ENCODE data around the gene GREB1L. TPM values are rescaled to one million over a fixed set of nuclear protein-coding genes. Genes with fewer than 3 reads are reported as not detected.
"Not testable (repeated sequence)": the region's sequence is repeated elsewhere in the genome, so short reads cannot be mapped to it uniquely, and the experiment has no call there.

GREB1L gene
- total RNA-seq, 1 donor from 2014 or later, result 12.5 TPM

DNA sequence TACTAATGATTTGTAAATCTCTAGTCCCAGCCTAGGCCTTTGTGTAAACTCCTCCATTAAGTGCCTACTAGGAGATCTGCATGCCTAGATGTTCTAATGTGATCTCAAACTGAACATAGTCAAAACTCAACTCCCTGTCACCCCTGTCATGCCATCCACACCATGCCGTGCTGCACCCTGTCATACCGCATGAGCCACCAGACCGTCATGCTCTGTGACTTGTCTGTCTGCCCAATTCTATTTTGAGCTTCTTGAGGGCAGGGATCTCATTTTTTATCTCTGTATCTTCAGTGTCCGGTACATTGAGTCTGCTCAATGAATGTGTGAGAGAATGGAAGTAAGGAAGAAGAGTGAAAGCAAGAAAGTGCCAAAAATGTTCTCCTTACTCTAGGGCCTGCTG, 35.5 kb downstream of the GREB1L start:
- H3K27ac ChIP-seq (ENCODE audit: low read depth, low read length), result no peak overlapping the region
- no peaks in the 10 kb centered on the region for H3K27me3 ChIP-seq (ENCODE audit: control insufficient read depth in 3 of 3, insufficient read depth in 3 of 3, low read length in 3 of 3)
- H3K9ac ChIP-seq (ENCODE audit: low read depth in 1 of 3, low read length in 3 of 3), result no peak overlapping the region
- H3K36me3 ChIP-seq (ENCODE audit: control insufficient read depth in 3 of 3, insufficient read depth in 3 of 3, low read length in 3 of 3), result no peaks in the 10 kb centered on the region
- H3K9me3 ChIP-seq (ENCODE audit: control insufficient read depth in 3 of 3, low read length in 3 of 3), result no peaks in the 10 kb centered on the region
- peaks cover 0 to 2% (median 0%) of the 10 kb centered on the region in 3 donors for H3K4me1 ChIP-seq (ENCODE audit: control insufficient read depth in 3 of 3, insufficient read depth in 3 of 3, low read length in 3 of 3)
- no peak overlapping the region for H3K4me3 ChIP-seq (ENCODE audit: low read length in 3 of 3)

GRCh38 chr18:21278218-21278617, 36.2 kb downstream of the GREB1L start:
- not testable (repeated sequence) for H3K27me3 ChIP-seq (ENCODE audit: control insufficient read depth in 3 of 3, insufficient read depth in 3 of 3, low read length in 3 of 3); H3K4me3 ChIP-seq (ENCODE audit: low read length in 3 of 3); H3K9ac ChIP-seq (ENCODE audit: low read depth in 1 of 3, low read length in 3 of 3); H3K4me1 ChIP-seq (ENCODE audit: control insufficient read depth in 3 of 3, insufficient read depth in 3 of 3, low read length in 3 of 3); H3K27ac ChIP-seq (ENCODE audit: low read depth, low read length); H3K36me3 ChIP-seq (ENCODE audit: control insufficient read depth in 3 of 3, insufficient read depth in 3 of 3, low read length in 3 of 3); H3K9me3 ChIP-seq (ENCODE audit: control insufficient read depth in 3 of 3, low read length in 3 of 3)

GRCh38 chr18:21281603-21282002, 39.6 kb downstream of the GREB1L start:
- Histone ChIP-seq H3K9me3 (ENCODE audit: control insufficient read depth in 3 of 3, low read length in 3 of 3) (no peaks in the 10 kb centered on the region), H3K4me1 (ENCODE audit: control insufficient read depth in 3 of 3, insufficient read depth in 3 of 3, low read length in 3 of 3) (peaks cover 0 to 2% (median 0%) of the 10 kb centered on the region in 3 donors), H3K27ac (ENCODE audit: low read depth, low read length) (no peak overlapping the region), H3K4me3 (ENCODE audit: low read length in 3 of 3) (no peak overlapping the region), H3K9ac (ENCODE audit: low read depth in 1 of 3, low read length in 3 of 3) (no peak overlapping the region), H3K27me3 (ENCODE audit: control insufficient read depth in 3 of 3, insufficient read depth in 3 of 3, low read length in 3 of 3) (no peaks in the 10 kb centered on the region), H3K36me3 (ENCODE audit: control insufficient read depth in 3 of 3, insufficient read depth in 3 of 3, low read length in 3 of 3) (no peaks in the 10 kb centered on the region)

GRCh38 chr18:21284540-21284939, 42.5 kb downstream of the GREB1L start:
- Histone ChIP-seq H3K4me3 (ENCODE audit: low read length in 3 of 3) (no peak overlapping the region), H3K27me3 (ENCODE audit: control insufficient read depth in 3 of 3, insufficient read depth in 3 of 3, low read length in 3 of 3) (no peaks in the 10 kb centered on the region)

GRCh38 chr18:21289827-21290226, 47.8 kb downstream of the GREB1L start:
- no peaks in the 10 kb centered on the region for H3K27me3 ChIP-seq (ENCODE audit: control insufficient read depth in 3 of 3, insufficient read depth in 3 of 3, low read length in 3 of 3)
- H3K9ac ChIP-seq (ENCODE audit: low read depth in 1 of 3, low read length in 3 of 3), result no peak overlapping the region
- H3K9me3 ChIP-seq (ENCODE audit: control insufficient read depth in 3 of 3, low read length in 3 of 3), result no peaks in the 10 kb centered on the region
- no peaks in the 10 kb centered on the region for H3K4me1 ChIP-seq (ENCODE audit: control insufficient read depth in 3 of 3, insufficient read depth in 3 of 3, low read length in 3 of 3)
- no peak overlapping the region for H3K4me3 ChIP-seq (ENCODE audit: low read length in 3 of 3)
- H3K36me3 ChIP-seq (ENCODE audit: control insufficient read depth in 3 of 3, insufficient read depth in 3 of 3, low read length in 3 of 3), result no peaks in the 10 kb centered on the region
- H3K27ac ChIP-seq (ENCODE audit: low read depth, low read length), result no peak overlapping the region

More at GRCh38 chr18:21284540-21284939, 42.5 kb downstream of the GREB1L start:
- H3K36me3 ChIP-seq (ENCODE audit: control insufficient read depth in 3 of 3, insufficient read depth in 3 of 3, low read length in 3 of 3), result no peaks in the 10 kb centered on the region
- no peaks in the 10 kb centered on the region for H3K4me1 ChIP-seq (ENCODE audit: control insufficient read depth in 3 of 3, insufficient read depth in 3 of 3, low read length in 3 of 3)
- H3K27ac ChIP-seq (ENCODE audit: low read depth, low read length), result no peak overlapping the region
- H3K9ac ChIP-seq (ENCODE audit: low read depth in 1 of 3, low read length in 3 of 3), result no peak overlapping the region
- no peaks in the 10 kb centered on the region for H3K9me3 ChIP-seq (ENCODE audit: control insufficient read depth in 3 of 3, low read length in 3 of 3)

- Histone ChIP-seq H3K4me3 (ENCODE audit: low read length in 3 of 3) (no peak overlapping the region), H3K9ac (ENCODE audit: low read depth in 1 of 3, low read length in 3 of 3) (no peak overlapping the region), H3K4me1 (ENCODE audit: control insufficient read depth in 3 of 3, insufficient read depth in 3 of 3, low read length in 3 of 3) (no peaks in the 10 kb centered on the region), H3K27me3 (ENCODE audit: control insufficient read depth in 3 of 3, insufficient read depth in 3 of 3, low read length in 3 of 3) (no peaks in the 10 kb centered on the region), H3K9me3 (ENCODE audit: control insufficient read depth in 3 of 3, low read length in 3 of 3) (no peaks in the 10 kb centered on the region), H3K36me3 (ENCODE audit: control insufficient read depth in 3 of 3, insufficient read depth in 3 of 3, low read length in 3 of 3) (no peaks in the 10 kb centered on the region), H3K27ac (ENCODE audit: low read depth, low read length) (no peak overlapping the region)
Measured at GRCh38 chr18:21291106-21291505, 49.1 kb downstream of the GREB1L start.

DNA sequence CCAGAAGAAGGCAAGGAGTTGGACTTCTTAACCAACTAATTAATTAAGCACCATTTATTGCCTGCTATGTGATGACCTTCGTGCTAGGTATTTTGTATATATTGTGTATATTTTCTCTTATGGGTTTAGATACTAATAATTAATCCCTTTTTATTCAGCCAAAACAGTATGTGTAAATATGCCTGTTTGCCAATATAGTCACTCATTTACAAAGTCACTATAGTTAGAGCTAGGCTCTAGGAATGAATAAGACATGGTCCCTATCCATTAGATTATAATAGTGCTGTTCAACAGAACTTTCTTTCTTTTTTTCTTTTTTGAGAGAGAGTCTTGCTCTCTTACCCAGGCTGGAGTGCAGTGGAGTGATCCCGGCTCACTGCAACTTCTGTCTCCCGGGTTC, 51.4 kb downstream of the GREB1L start:
- H3K36me3 ChIP-seq (ENCODE audit: control insufficient read depth in 3 of 3, insufficient read depth in 3 of 3, low read length in 3 of 3), result no peaks in the 10 kb centered on the region
- no peak overlapping the region for H3K27ac ChIP-seq (ENCODE audit: low read depth, low read length)
- no peaks in the 10 kb centered on the region for H3K27me3 ChIP-seq (ENCODE audit: control insufficient read depth in 3 of 3, insufficient read depth in 3 of 3, low read length in 3 of 3)
- no peaks in the 10 kb centered on the region for H3K9me3 ChIP-seq (ENCODE audit: control insufficient read depth in 3 of 3, low read length in 3 of 3)
- H3K4me3 ChIP-seq (ENCODE audit: low read length in 3 of 3), result no peak overlapping the region
- no peak overlapping the region for H3K9ac ChIP-seq (ENCODE audit: low read depth in 1 of 3, low read length in 3 of 3)
- no peaks in the 10 kb centered on the region for H3K4me1 ChIP-seq (ENCODE audit: control insufficient read depth in 3 of 3, insufficient read depth in 3 of 3, low read length in 3 of 3)

GRCh38 chr18:21295101-21295500, 53.1 kb downstream of the GREB1L start:
- H3K9ac ChIP-seq (ENCODE audit: low read depth in 1 of 3, low read length in 3 of 3), result no peak overlapping the region
- no peaks in the 10 kb centered on the region for H3K36me3 ChIP-seq (ENCODE audit: control insufficient read depth in 3 of 3, insufficient read depth in 3 of 3, low read length in 3 of 3)
- H3K27me3 ChIP-seq (ENCODE audit: control insufficient read depth in 3 of 3, insufficient read depth in 3 of 3, low read length in 3 of 3), result no peaks in the 10 kb centered on the region
- H3K27ac ChIP-seq (ENCODE audit: low read depth, low read length), result no peak overlapping the region
- no peaks in the 10 kb centered on the region for H3K4me1 ChIP-seq (ENCODE audit: control insufficient read depth in 3 of 3, insufficient read depth in 3 of 3, low read length in 3 of 3)
- H3K4me3 ChIP-seq (ENCODE audit: low read length in 3 of 3), result no peak overlapping the region
- H3K9me3 ChIP-seq (ENCODE audit: control insufficient read depth in 3 of 3, low read length in 3 of 3), result no peaks in the 10 kb centered on the region

- H3K4me3 ChIP-seq (ENCODE audit: low read length in 3 of 3), result no peak overlapping the region
- no peaks in the 10 kb centered on the region for H3K9me3 ChIP-seq (ENCODE audit: control insufficient read depth in 3 of 3, low read length in 3 of 3)
- H3K27me3 ChIP-seq (ENCODE audit: control insufficient read depth in 3 of 3, insufficient read depth in 3 of 3, low read length in 3 of 3), result no peaks in the 10 kb centered on the region
- no peak overlapping the region for H3K9ac ChIP-seq (ENCODE audit: low read depth in 1 of 3, low read length in 3 of 3)
- no peak overlapping the region for H3K27ac ChIP-seq (ENCODE audit: low read depth, low read length)
- H3K36me3 ChIP-seq (ENCODE audit: control insufficient read depth in 3 of 3, insufficient read depth in 3 of 3, low read length in 3 of 3), result no peaks in the 10 kb centered on the region
- H3K4me1 ChIP-seq (ENCODE audit: control insufficient read depth in 3 of 3, insufficient read depth in 3 of 3, low read length in 3 of 3), result no peaks in the 10 kb centered on the region
Measured at GRCh38 chr18:21296045-21296444, 54.0 kb downstream of the GREB1L start.

DNA sequence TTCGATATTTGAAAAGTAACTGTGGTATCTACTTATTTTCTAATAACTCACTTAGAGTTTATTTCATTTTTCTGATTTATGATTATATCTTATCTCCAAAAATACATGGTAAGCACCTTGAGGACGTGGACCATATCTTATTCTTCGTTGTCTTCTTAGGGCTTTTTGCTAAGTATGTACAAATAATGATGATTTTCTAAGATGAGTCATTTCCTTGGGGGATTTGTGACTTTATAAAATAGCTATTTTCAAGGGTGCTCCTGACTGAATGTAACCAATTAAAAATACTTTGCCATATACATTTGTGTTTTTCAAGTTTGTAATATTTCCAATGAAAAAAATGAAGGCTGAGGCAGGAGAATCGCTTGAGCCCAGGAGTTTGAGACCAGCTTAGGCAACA, 56.3 kb downstream of the GREB1L start:
- Histone ChIP-seq H3K9me3 (ENCODE audit: control insufficient read depth in 3 of 3, low read length in 3 of 3) (no peaks in the 10 kb centered on the region), H3K9ac (ENCODE audit: low read depth in 1 of 3, low read length in 3 of 3) (no peak overlapping the region), H3K4me1 (ENCODE audit: control insufficient read depth in 3 of 3, insufficient read depth in 3 of 3, low read length in 3 of 3) (no peaks in the 10 kb centered on the region), H3K27ac (ENCODE audit: low read depth, low read length) (no peak overlapping the region), H3K27me3 (ENCODE audit: control insufficient read depth in 3 of 3, insufficient read depth in 3 of 3, low read length in 3 of 3) (no peaks in the 10 kb centered on the region), H3K36me3 (ENCODE audit: control insufficient read depth in 3 of 3, insufficient read depth in 3 of 3, low read length in 3 of 3) (no peaks in the 10 kb centered on the region), H3K4me3 (ENCODE audit: low read length in 3 of 3) (no peak overlapping the region)
